Lower lobe of right lung (tissue), 2 donors: ENCODE measurements around the gene SLC35G1. TPM values are rescaled to one million over a fixed set of nuclear protein-coding genes. Genes with fewer than 3 reads are reported as not detected.

ENCODE experiments used
- ATAC-seq, 2 donors: fragments of 200-7000 bp; cut with Tn5 transposase; one replicate each; pipeline ENCODE4 v1.9.1; 2020 to 2022; ENCODE audit warnings: mild to moderate bottlenecking in 2 of 2, moderate library complexity in 2 of 2
- DNase-seq: peaks from one replicate; pipeline ENCODE4 v3.0.0-alpha.2; 2020
- H3K27ac ChIP-seq: fragments of 200-600 bp; one replicate; pipeline ENCODE4 v1.8.0; 2022
- H3K27me3 ChIP-seq: fragments of 200-600 bp; one replicate; pipeline ENCODE4 v1.8.0; 2022; ENCODE audit warnings: low read depth
- H3K36me3 ChIP-seq: fragments of 200-600 bp; one replicate; pipeline ENCODE4 v1.8.0; 2022; ENCODE audit warnings: mild to moderate bottlenecking
- H3K4me1 ChIP-seq: fragments of 200-600 bp; one replicate; pipeline ENCODE4 v1.8.0; 2022
- H3K4me3 ChIP-seq: fragments of 200-600 bp; one replicate; pipeline ENCODE4 v1.8.0; 2022; ENCODE audit warnings: mild to moderate bottlenecking
- H3K9me3 ChIP-seq: fragments of 200-600 bp; one replicate; pipeline ENCODE4 v1.8.0; 2022
- intact Hi-C: fragments of 100-400 bp; cut with DNase I; formaldehyde crosslinking; loops from one replicate; pipeline ENCODE4 v1.11.0; 2022
- total RNA-seq: library from RNA; stranded (reverse); fragmentation: NEBNext Ultra II Directional; extraction: Animal tissue kit (Norgen Biotek cat#: 25700); gene quantifications from one replicate; pipeline ENCODE4 v1.2.1, GENCODE V29; 2021
- TF ChIP-seq, protein P1 (sequence below): fragments of 200-600 bp; IDR thresholded peaks from one replicate; pipeline ENCODE4 v1.8.0; 2022; ENCODE audit warnings: antibody characterized with exemption, mild to moderate bottlenecking
- donor health status: DM: no; HTN: yes; CAD: no; lungs with severe emphysema.

Gene SLC35G1
- total RNA-seq, 1 donor from 2014 or later: 3.6 TPM

DNA sequence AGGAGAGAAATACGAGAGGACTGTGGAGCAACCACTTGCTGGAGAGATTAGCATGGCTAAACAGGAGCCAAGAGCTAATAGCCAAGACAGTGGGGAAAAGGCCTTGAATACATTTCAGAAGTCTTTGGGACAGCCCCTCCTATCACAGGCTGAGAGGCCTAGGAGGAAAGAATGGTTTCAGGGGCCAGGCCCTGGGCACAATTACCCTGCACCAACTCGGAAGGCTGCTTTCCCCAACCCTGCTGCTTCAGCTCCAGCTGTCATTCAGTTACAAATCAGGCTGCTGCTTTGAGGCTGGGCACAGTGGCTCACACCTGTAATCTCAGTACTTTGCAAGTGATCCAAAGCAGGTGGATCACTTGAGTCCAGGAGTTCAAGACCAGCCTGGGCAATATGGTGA, 32.0 kb upstream of the SLC35G1 start:
- ATAC-seq: no peak

DNA sequence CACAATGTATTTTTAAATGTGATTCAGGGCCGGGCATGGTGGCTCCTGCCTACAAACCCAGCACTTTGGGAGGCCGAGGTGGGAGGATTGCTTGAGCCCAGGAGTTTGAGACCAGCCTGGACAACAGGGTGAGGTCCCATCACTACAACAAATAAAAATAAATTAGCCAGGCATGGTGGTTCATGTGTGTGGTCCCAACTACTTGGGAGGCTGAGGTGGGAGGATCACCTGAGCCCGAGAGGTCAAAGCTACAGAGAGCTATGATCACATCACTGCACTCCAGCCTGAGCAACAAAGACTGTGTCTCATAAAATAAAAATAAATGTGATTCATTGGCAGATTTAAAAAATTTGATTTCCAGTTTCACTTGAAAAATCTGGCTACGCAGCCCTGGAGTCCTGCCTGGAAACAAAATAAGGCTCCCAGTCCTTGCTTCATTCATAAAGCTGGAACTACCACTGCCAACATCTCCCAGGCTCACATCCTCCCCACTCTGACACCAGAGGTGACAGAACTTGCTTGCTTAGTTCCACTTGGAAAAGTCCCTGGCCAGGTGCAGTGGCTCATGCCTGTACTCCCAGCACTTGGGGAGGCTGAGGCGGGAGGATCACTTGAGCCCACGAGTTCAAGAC, 27.9 kb upstream of the SLC35G1 start:
- Histone ChIP-seq H3K36me3 (no peaks in the 10 kb centered on the region), H3K27me3 (no peaks in the 10 kb centered on the region), H3K9me3 (no peaks in the 10 kb centered on the region), H3K4me3 (no peak overlapping the region), H3K4me1 (no peaks in the 10 kb centered on the region), H3K27ac (no peak overlapping the region)
- intact Hi-C loops: no loop called here
- ATAC-seq (no peak), DNase-seq (no peak)
- TF ChIP-seq, protein P1, sequence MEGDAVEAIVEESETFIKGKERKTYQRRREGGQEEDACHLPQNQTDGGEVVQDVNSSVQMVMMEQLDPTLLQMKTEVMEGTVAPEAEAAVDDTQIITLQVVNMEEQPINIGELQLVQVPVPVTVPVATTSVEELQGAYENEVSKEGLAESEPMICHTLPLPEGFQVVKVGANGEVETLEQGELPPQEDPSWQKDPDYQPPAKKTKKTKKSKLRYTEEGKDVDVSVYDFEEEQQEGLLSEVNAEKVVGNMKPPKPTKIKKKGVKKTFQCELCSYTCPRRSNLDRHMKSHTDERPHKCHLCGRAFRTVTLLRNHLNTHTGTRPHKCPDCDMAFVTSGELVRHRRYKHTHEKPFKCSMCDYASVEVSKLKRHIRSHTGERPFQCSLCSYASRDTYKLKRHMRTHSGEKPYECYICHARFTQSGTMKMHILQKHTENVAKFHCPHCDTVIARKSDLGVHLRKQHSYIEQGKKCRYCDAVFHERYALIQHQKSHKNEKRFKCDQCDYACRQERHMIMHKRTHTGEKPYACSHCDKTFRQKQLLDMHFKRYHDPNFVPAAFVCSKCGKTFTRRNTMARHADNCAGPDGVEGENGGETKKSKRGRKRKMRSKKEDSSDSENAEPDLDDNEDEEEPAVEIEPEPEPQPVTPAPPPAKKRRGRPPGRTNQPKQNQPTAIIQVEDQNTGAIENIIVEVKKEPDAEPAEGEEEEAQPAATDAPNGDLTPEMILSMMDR: no peak

More for the DNA sequence above, 32.0 kb upstream of the SLC35G1 start:
- no peak for DNase-seq
- intact Hi-C loops: no loop called here
- Histone ChIP-seq H3K4me1 (no peaks in the 10 kb centered on the region), H3K27me3 (no peaks in the 10 kb centered on the region), H3K27ac (no peak overlapping the region), H3K4me3 (no peak overlapping the region), H3K36me3 (no peaks in the 10 kb centered on the region), H3K9me3 (no peaks in the 10 kb centered on the region)
- TF ChIP-seq, protein P1: no peak

DNA sequence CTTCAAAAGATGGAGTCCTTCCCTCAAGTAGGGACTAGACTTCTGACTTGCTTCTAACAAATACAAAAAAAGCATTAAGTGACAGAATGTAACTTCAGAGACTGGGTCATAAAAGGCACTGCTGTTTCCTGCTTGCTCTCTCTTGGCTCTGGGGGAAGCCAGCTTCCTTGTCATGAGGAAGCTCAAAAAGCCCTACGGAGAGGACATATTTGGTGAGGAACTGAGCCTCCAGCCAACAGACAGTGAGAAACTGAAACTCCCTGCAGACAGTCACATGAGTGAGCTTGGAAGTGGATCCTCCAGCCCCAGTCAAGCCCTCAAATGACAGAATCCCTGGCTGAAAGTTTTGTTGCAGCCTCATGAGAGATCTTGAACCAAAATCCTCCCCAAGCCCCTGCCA, 26.3 kb upstream of the SLC35G1 start:
- TF ChIP-seq, protein P1: no peak
- no peak for ATAC-seq
- no peak overlapping the region for H3K27ac ChIP-seq
- H3K4me1 ChIP-seq: no peaks in the 10 kb centered on the region
- H3K4me3 ChIP-seq: no peak overlapping the region
- no peaks in the 10 kb centered on the region for H3K36me3 ChIP-seq
- H3K27me3 ChIP-seq: no peaks in the 10 kb centered on the region
- DNase-seq: no peak
- intact Hi-C loops: no loop called here
- H3K9me3 ChIP-seq: no peaks in the 10 kb centered on the region

DNA sequence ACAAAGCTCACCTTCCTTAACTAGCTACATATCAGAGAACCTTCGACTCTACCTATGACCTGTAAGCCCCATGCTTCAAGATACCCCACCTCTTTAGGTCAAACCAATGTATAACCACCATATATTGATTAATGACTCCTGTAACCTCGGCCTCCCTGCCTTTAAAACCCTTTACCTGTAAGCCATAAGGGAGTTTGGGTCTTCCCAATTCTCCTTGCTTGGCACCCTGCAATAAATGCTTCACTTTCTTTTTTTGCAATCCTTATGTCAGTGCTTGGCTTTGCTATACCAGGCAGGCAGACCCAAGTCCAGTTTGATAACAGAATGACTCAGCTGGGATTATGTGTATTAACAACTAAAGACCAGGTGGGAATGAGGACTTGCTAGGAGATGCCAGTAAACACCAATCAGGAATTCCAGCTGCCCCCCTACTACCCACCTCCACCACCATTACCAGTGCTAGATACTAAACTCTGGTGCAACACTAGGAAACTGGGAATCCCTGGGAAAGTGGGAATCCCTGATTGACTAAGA, 22.0 kb upstream of the SLC35G1 start:
- Histone ChIP-seq H3K27ac (no peak overlapping the region), H3K27me3 (no peaks in the 10 kb centered on the region), H3K9me3 (no peaks in the 10 kb centered on the region), H3K36me3 (no peaks in the 10 kb centered on the region), H3K4me1 (peaks cover 11% of the 10 kb centered on the region), H3K4me3 (no peak overlapping the region)
- intact Hi-C loops: no loop called here
- DNase-seq (no peak), ATAC-seq (no peak)
- TF ChIP-seq, protein P1: no peak

DNA sequence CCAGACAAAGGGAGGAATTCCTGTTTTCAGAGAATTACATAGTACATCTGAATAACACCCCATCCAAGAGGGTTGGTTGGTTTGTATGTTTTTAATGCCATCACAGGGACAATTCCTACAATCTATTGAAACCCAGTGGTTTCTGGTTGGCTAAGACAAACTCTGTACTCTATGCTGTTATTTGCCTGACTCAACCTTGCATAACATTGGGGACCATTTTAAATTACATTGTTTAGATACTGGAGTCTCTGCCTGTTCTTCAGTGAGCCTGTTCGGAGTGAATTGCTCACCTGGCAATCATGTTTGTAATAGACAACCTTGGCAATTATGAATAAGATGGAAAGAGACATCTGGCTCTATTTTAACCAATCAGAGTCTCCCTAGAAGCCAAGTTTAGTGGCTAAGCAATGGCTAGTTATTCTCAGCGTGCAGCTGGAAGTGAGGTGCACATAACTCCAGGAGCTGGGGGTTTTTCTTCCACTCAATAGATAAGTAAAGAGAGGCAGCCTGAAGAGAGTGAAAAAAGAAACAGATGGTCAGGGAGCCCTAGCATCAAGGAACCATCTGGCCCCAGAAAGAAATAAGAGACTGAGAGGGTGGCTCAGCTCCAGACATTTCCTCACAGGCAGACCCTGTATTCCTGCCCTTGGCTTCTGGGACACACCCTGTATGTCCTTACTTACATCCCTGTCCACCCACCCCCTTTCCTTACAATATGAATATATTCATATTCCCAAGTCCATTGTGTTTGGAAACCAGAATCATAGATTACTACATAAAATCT, 21.2 kb upstream of the SLC35G1 start:
- TF ChIP-seq, protein P1: no peak
- H3K27me3 ChIP-seq: no peaks in the 10 kb centered on the region
- peaks cover 11% of the 10 kb centered on the region for H3K4me1 ChIP-seq
- H3K27ac ChIP-seq: no peak overlapping the region
- no peak for ATAC-seq
- intact Hi-C loops: no loop called here
- no peaks in the 10 kb centered on the region for H3K9me3 ChIP-seq
- H3K36me3 ChIP-seq: no peaks in the 10 kb centered on the region
- no peak overlapping the region for H3K4me3 ChIP-seq
- DNase-seq: no peak
